ENCODE results near the gene IGIP. TPM values are rescaled to one million over a fixed set of nuclear protein-coding genes. Genes with fewer than 3 reads are reported as not detected.

IGIP gene
- total and polyA plus RNA-seq, 2 donors from 2014 or later, result 13.2 to 15.5 TPM

- Histone ChIP-seq H3K27ac (ENCODE audit: low read depth in 2 of 2, low read length in 2 of 2) (no peak overlapping the region), H3K36me3 (ENCODE audit: control insufficient read depth in 2 of 3, insufficient read depth in 3 of 3, low read length in 3 of 3) (no peaks in the 10 kb centered on the region), H3K4me1 (ENCODE audit: control insufficient read depth in 2 of 3, insufficient read depth in 2 of 3, low read depth in 1 of 3, low read length in 3 of 3) (peaks cover 0 to 13% (median 0%) of the 10 kb centered on the region in 3 donors), H3K9me3 (ENCODE audit: control insufficient read depth in 2 of 3, insufficient read depth in 1 of 3, low read length in 3 of 3) (no peaks in the 10 kb centered on the region), H3K4me3 (ENCODE audit: low read length in 3 of 3) (no peak overlapping the region), H3K9ac (ENCODE audit: low read length in 3 of 3) (no peak overlapping the region), H3K27me3 (ENCODE audit: control insufficient read depth, insufficient read depth, low read length) (peaks cover 5% of the 10 kb centered on the region)
- DNase-seq (no peak), FAIRE-seq (no peak)
- TF ChIP-seq, protein P1, sequence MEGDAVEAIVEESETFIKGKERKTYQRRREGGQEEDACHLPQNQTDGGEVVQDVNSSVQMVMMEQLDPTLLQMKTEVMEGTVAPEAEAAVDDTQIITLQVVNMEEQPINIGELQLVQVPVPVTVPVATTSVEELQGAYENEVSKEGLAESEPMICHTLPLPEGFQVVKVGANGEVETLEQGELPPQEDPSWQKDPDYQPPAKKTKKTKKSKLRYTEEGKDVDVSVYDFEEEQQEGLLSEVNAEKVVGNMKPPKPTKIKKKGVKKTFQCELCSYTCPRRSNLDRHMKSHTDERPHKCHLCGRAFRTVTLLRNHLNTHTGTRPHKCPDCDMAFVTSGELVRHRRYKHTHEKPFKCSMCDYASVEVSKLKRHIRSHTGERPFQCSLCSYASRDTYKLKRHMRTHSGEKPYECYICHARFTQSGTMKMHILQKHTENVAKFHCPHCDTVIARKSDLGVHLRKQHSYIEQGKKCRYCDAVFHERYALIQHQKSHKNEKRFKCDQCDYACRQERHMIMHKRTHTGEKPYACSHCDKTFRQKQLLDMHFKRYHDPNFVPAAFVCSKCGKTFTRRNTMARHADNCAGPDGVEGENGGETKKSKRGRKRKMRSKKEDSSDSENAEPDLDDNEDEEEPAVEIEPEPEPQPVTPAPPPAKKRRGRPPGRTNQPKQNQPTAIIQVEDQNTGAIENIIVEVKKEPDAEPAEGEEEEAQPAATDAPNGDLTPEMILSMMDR (IDR thresholded peaks at IDR 0.05; ENCODE audit: borderline replicate concordance, extremely low read depth, insufficient read depth), result no peak
- intact Hi-C loops (cut with DNase I), result no loop called here
Observed at GRCh38 chr5:140151144-140152021, 25.6 kb downstream of the IGIP start.

- peaks cover 5% of the 10 kb centered on the region for H3K27me3 ChIP-seq (ENCODE audit: control insufficient read depth, insufficient read depth, low read length)
- TF ChIP-seq, protein P1 (IDR thresholded peaks at IDR 0.05; ENCODE audit: borderline replicate concordance, extremely low read depth, insufficient read depth), result no peak
- FAIRE-seq (no peak), DNase-seq (peak in 2 of 5 donors; percentile 41 to 42)
- peaks cover 0 to 13% (median 2%) of the 10 kb centered on the region in 3 donors for H3K4me1 ChIP-seq (ENCODE audit: control insufficient read depth in 2 of 3, insufficient read depth in 2 of 3, low read depth in 1 of 3, low read length in 3 of 3)
- H3K4me3 ChIP-seq (ENCODE audit: low read length in 3 of 3), result no peak overlapping the region
- intact Hi-C loops (cut with DNase I), result no loop called here
- H3K27ac ChIP-seq (ENCODE audit: low read depth in 2 of 2, low read length in 2 of 2), result no peak overlapping the region
- no peaks in the 10 kb centered on the region for H3K9me3 ChIP-seq (ENCODE audit: control insufficient read depth in 2 of 3, insufficient read depth in 1 of 3, low read length in 3 of 3)
- H3K9ac ChIP-seq (ENCODE audit: low read length in 3 of 3), result no peak overlapping the region
- no peaks in the 10 kb centered on the region for H3K36me3 ChIP-seq (ENCODE audit: control insufficient read depth in 2 of 3, insufficient read depth in 3 of 3, low read length in 3 of 3)
Observed at GRCh38 chr5:140152022-140152999, 26.6 kb downstream of the IGIP start.

DNA sequence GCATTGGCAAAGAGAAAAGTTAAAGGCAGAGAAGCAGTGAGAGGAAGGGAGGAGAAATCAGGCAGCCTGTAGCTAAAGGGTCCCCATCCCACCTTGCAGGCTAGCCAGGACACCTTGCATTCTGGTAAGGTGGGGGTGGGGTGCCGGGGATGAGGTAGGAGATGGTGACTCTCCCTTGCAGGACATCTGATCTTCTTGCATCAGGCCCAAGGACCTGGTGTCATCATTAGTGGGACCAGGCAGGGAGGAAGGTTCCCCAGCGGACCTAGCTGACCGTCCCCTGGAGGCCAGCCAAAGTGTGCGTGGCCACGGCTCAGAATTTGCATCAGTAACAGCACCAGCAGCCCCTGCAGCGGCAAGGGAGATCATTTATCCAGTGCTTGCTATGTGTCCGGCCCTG is 27.5 kb downstream of the IGIP start:
- no peak overlapping the region for H3K27ac ChIP-seq (ENCODE audit: low read depth in 2 of 2, low read length in 2 of 2)

More for the DNA sequence above, 27.5 kb downstream of the IGIP start:
- Histone ChIP-seq H3K9ac (ENCODE audit: low read length in 3 of 3) (no peak overlapping the region), H3K36me3 (ENCODE audit: control insufficient read depth in 2 of 3, insufficient read depth in 3 of 3, low read length in 3 of 3) (no peaks in the 10 kb centered on the region), H3K27me3 (ENCODE audit: control insufficient read depth, insufficient read depth, low read length) (peaks cover 3% of the 10 kb centered on the region), H3K4me3 (ENCODE audit: low read length in 3 of 3) (no peak overlapping the region), H3K4me1 (ENCODE audit: control insufficient read depth in 2 of 3, insufficient read depth in 2 of 3, low read depth in 1 of 3, low read length in 3 of 3) (peaks cover 0 to 13% (median 2%) of the 10 kb centered on the region in 3 donors), H3K9me3 (ENCODE audit: control insufficient read depth in 2 of 3, insufficient read depth in 1 of 3, low read length in 3 of 3) (no peaks in the 10 kb centered on the region)
- FAIRE-seq (no peak), DNase-seq (no peak)
- TF ChIP-seq, protein P1 (IDR thresholded peaks at IDR 0.05; ENCODE audit: borderline replicate concordance, extremely low read depth, insufficient read depth), result no peak
- intact Hi-C loops (cut with DNase I), result no loop called here
